ENCODE measurements around the gene SPOPL. TPM values are rescaled to one million over a fixed set of nuclear protein-coding genes. Genes with fewer than 3 reads are reported as not detected.

SPOPL gene
- polyA plus RNA-seq, 1 experiment = 13.1 TPM

- Histone ChIP-seq H3K27ac (ENCODE audit: low read depth, low read length) (no peak overlapping the region), H3K27me3 (ENCODE audit: control insufficient read depth, insufficient read depth, low read length) (no peaks in the 10 kb centered on the region), H3K4me3 (ENCODE audit: low read depth, low read length) (no peak overlapping the region), H3K9me3 (ENCODE audit: control insufficient read depth, insufficient read depth, low read length) (no peaks in the 10 kb centered on the region; the same call in 1 of the 2 replicates)
- CTCF ChIA-PET = no interaction called here
- POLR2A ChIA-PET = no interaction called here
- TF ChIP-seq, protein P1, sequence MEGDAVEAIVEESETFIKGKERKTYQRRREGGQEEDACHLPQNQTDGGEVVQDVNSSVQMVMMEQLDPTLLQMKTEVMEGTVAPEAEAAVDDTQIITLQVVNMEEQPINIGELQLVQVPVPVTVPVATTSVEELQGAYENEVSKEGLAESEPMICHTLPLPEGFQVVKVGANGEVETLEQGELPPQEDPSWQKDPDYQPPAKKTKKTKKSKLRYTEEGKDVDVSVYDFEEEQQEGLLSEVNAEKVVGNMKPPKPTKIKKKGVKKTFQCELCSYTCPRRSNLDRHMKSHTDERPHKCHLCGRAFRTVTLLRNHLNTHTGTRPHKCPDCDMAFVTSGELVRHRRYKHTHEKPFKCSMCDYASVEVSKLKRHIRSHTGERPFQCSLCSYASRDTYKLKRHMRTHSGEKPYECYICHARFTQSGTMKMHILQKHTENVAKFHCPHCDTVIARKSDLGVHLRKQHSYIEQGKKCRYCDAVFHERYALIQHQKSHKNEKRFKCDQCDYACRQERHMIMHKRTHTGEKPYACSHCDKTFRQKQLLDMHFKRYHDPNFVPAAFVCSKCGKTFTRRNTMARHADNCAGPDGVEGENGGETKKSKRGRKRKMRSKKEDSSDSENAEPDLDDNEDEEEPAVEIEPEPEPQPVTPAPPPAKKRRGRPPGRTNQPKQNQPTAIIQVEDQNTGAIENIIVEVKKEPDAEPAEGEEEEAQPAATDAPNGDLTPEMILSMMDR (IDR thresholded peaks at IDR 0.05; ENCODE audit: low read depth, low read length) = no peak
- DNase-seq (ENCODE audit: low read depth, low spot score) = no peak
Observed at GRCh38 chr2:138548796-138549195, 47.2 kb downstream of the SPOPL start.

DNA sequence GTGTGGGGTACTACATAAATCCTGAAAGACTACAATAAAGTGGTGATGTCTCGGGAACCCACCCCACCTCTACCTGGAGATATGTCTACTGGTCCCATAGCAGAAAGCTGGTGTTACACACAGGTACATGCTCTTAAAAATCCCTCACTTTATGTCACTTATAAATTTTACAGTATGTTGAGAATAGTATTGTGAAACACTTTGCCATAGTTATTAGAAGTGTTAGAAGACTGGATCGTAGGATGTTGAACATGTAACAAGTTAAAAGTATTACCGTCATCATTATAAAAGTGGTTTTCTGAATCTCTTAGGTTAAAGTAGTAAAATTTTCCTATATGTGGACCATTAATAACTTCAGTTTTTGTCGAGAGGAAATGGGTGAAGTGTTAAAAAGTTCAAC lies 48.6 kb downstream of the SPOPL start:
- ChIA-PET CTCF (no interaction called here), POLR2A (no interaction called here)
- Histone ChIP-seq H3K9me3 (ENCODE audit: control insufficient read depth, insufficient read depth, low read length) (no peaks in the 10 kb centered on the region), H3K27me3 (ENCODE audit: control insufficient read depth, insufficient read depth, low read length) (no peaks in the 10 kb centered on the region), H3K4me3 (ENCODE audit: low read depth, low read length) (no peak overlapping the region), H3K27ac (ENCODE audit: low read depth, low read length) (no peak overlapping the region)
- no peak for DNase-seq (ENCODE audit: low read depth, low spot score)
- TF ChIP-seq, protein P1 (IDR thresholded peaks at IDR 0.05; ENCODE audit: low read depth, low read length) = no peak

DNA sequence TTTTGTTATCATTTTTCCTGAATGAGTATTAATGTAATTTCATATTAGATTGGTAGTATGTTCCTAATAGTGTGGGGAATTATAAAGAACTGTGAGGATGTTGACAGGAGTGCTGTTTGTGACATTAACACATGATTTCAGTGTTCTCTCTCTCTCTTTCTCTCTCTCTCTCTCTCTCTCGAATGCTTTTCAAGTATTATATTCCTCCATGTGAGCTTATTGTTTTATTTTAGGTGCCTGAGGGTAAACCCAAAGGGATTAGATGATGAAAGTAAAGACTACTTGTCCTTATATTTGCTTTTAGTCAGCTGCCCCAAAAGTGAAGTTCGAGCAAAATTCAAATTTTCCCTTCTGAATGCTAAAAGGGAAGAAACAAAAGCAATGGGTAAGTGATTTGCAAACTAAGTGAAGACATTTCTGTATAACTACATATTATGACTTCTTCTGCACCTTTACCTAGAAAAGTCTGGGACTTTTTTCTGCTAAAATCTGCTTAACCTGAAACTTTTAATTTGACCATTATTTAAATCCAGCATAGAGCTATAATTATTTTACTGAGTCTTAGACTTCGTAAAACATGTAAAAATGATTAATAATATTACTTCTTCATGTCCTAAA lies 49.2 kb downstream of the SPOPL start:
- TF ChIP-seq, protein P1 (IDR thresholded peaks at IDR 0.05; ENCODE audit: low read depth, low read length) = no peak
- no peak overlapping the region for H3K4me3 ChIP-seq (ENCODE audit: low read depth, low read length)
- DNase-seq (ENCODE audit: low read depth, low spot score) = no peak
- CTCF ChIA-PET = no interaction called here
- no peaks in the 10 kb centered on the region for H3K9me3 ChIP-seq (ENCODE audit: control insufficient read depth, insufficient read depth, low read length)
- H3K27me3 ChIP-seq (ENCODE audit: control insufficient read depth, insufficient read depth, low read length) = no peaks in the 10 kb centered on the region
- no peak overlapping the region for H3K27ac ChIP-seq (ENCODE audit: low read depth, low read length)
- POLR2A ChIA-PET = no interaction called here

- Histone ChIP-seq H3K27me3 (ENCODE audit: control insufficient read depth, insufficient read depth, low read length) (no peaks in the 10 kb centered on the region), H3K9me3 (ENCODE audit: control insufficient read depth, insufficient read depth, low read length) (no peaks in the 10 kb centered on the region), H3K27ac (ENCODE audit: low read depth, low read length) (no peak overlapping the region), H3K4me3 (ENCODE audit: low read depth, low read length) (no peak overlapping the region)
- ChIA-PET POLR2A (interaction anchor here (0.6 kb wide), 1 partner anchor 455 kb away, joined by 4 read pairs; no protein-coding TSS in a partner anchor), CTCF (no interaction called here)
- TF ChIP-seq, protein P1 (IDR thresholded peaks at IDR 0.05; ENCODE audit: low read depth, low read length) = no peak
- DNase-seq (ENCODE audit: low read depth, low spot score) = no peak
Observed at GRCh38 chr2:138554123-138554522, 52.6 kb downstream of the SPOPL start.

DNA sequence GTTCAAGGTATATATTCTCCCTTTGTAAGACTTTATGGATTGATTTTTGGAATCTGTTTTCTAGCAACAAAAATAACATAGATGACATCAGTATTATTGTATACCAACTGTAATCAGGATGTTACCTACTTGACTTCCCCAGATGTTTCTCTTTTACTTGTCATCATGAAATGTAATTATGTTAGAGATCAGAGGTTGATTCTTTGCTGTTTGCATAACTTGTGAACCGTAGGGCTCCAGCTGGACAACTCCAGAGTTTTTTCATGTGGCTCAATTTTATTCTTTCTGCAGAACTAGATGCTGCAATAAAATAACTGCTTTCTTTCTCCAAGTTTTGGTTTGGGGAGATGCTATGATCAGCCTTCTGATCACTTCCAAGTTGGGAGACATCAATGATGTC lies 58.1 kb downstream of the SPOPL start:
- DNase-seq (ENCODE audit: low read depth, low spot score) = no peak
- POLR2A ChIA-PET = interaction anchor here (0.9 kb wide), 1 partner anchor 57 kb away, joined by 3 read pairs; no protein-coding TSS in a partner anchor
- TF ChIP-seq, protein P1 (IDR thresholded peaks at IDR 0.05; ENCODE audit: low read depth, low read length) = no peak
- no peak overlapping the region for H3K4me3 ChIP-seq (ENCODE audit: low read depth, low read length)
- H3K27ac ChIP-seq (ENCODE audit: low read depth, low read length) = no peak overlapping the region
- H3K9me3 ChIP-seq (ENCODE audit: control insufficient read depth, insufficient read depth, low read length) = no peaks in the 10 kb centered on the region
- CTCF ChIA-PET = no interaction called here
- H3K27me3 ChIP-seq (ENCODE audit: control insufficient read depth, insufficient read depth, low read length) = no peaks in the 10 kb centered on the region
